ENCODE data around the gene MDP1. TPM values are rescaled to one million over a fixed set of nuclear protein-coding genes. Genes with fewer than 3 reads are reported as not detected.
"Not testable (repeated sequence)": the region's sequence is repeated elsewhere in the genome, so short reads cannot be mapped to it uniquely, and the experiment has no call there.

MDP1 gene
- total RNA-seq, 2 donors from 2014 or later, result 19.1 to 25.5 TPM

DNA sequence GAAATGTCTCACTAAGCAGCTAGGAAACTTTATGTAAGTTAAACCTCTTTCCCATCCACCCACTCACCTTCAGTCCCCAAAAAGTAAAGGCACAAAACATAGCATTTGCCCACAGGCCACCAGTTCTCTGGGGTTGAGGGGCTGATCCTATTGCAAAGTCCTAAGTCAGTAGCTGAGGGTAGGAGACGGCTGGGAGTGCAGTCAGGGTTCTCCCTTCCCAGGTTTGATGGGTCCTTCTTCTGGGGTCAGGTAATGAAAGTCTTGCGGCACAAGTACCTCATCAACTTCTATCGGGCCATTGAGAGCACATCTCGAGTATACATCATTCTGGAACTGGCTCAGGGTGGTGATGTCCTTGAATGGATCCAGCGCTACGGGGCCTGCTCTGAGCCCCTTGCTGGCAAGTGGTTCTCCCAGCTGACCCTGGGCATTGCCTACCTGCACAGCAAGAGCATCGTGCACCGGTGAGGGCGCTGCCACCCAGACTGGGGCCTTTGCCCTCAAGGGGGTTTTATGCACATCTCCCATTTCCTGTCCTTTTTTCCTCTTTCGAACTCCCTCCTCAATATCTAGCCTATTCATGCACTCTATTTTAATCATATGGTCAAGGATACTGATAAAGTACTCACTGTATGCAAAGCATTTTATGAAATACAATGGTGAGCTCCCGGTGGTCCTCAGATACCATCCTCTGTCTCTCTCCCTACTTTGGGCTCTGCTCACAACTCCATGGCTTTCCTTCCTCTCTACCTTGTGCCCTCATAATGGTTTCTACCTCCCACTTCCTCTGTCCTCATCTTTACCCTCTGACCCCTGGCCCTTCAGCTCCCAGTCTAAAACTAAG lies 9.4 kb downstream of the MDP1 start:
- Histone ChIP-seq H3K9me3 (no peaks in the 10 kb centered on the region), H3K36me3 (no peaks in the 10 kb centered on the region), H3K4me3 (no peak overlapping the region), H3K4me1 (replicated peaks) (no peaks in the 10 kb centered on the region), H3K27ac (no peak overlapping the region), H3K27me3 (replicated peaks; ENCODE audit: insufficient read depth) (no peaks in the 10 kb centered on the region)
- TF ChIP-seq POLR2A (IDR thresholded peaks at IDR 0.05) (no peak), POLR2AphosphoS5 (IDR thresholded peaks at IDR 0.05) (no peak)
- TF ChIP-seq, protein P1, sequence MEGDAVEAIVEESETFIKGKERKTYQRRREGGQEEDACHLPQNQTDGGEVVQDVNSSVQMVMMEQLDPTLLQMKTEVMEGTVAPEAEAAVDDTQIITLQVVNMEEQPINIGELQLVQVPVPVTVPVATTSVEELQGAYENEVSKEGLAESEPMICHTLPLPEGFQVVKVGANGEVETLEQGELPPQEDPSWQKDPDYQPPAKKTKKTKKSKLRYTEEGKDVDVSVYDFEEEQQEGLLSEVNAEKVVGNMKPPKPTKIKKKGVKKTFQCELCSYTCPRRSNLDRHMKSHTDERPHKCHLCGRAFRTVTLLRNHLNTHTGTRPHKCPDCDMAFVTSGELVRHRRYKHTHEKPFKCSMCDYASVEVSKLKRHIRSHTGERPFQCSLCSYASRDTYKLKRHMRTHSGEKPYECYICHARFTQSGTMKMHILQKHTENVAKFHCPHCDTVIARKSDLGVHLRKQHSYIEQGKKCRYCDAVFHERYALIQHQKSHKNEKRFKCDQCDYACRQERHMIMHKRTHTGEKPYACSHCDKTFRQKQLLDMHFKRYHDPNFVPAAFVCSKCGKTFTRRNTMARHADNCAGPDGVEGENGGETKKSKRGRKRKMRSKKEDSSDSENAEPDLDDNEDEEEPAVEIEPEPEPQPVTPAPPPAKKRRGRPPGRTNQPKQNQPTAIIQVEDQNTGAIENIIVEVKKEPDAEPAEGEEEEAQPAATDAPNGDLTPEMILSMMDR (IDR thresholded peaks at IDR 0.05), result no peak
- WGBS, result 98% methylated on average over 11 of the region's 11 CpGs
- intact Hi-C loops (cut with DNase I), result no loop called here
- DNase-seq (ENCODE audit: low spot score), result no peak

- intact Hi-C loops (cut with DNase I), result no loop called here
- H3K36me3 ChIP-seq, result no peaks in the 10 kb centered on the region
These were observed 11.4 kb downstream of the MDP1 start for GRCh38 chr14:24204163-24205146.

DNA sequence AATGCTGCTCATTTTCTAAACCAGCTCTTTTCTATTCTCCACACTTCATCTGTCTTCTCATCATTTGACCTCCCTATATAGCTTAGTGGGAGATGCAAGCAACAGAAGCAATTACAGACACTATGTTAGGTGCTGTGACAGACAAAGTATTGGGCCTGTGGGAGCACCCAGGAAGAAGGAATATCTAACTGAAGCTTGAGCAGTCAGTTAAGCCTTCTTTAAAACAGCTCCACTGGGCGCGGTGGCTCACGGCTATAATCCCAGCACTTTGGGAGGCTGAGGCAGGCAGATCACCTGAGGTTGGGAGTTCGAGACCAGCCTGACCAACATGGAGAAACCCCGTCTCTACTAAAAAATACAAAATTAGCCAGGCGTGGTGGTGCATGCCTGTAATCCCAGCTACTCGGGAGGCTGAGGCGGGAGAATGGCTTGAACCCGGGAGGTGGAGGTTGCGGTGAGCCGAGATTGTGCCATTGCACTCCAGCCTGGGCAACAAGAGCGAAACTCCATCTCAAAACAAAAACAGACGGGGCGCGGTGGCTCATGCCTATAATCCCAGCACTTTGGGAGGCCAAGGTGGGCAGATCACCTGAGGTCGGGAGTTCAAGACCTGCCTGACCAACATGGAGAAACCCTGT lies 12.5 kb downstream of the MDP1 start:
- H3K4me3 ChIP-seq; H3K9me3 ChIP-seq; DNase-seq (ENCODE audit: low spot score); intact Hi-C loops (cut with DNase I); H3K4me1 ChIP-seq (replicated peaks); H3K27me3 ChIP-seq (replicated peaks; ENCODE audit: insufficient read depth); H3K27ac ChIP-seq; H3K36me3 ChIP-seq: not testable (repeated sequence)
- WGBS, result 98% methylated on average over 16 of the region's 16 CpGs

More at GRCh38 chr14:24204163-24205146, 11.4 kb downstream of the MDP1 start:
- Histone ChIP-seq H3K27ac (no peak overlapping the region), H3K4me3 (no peak overlapping the region), H3K4me1 (replicated peaks) (no peaks in the 10 kb centered on the region), H3K9me3 (no peaks in the 10 kb centered on the region), H3K27me3 (replicated peaks; ENCODE audit: insufficient read depth) (no peaks in the 10 kb centered on the region)
- TF ChIP-seq, protein P1 (IDR thresholded peaks at IDR 0.05), result no peak
- no peak for TF ChIP-seq POLR2AphosphoS5 (IDR thresholded peaks at IDR 0.05)
- no peak for TF ChIP-seq POLR2A (IDR thresholded peaks at IDR 0.05)
- no peak for DNase-seq (ENCODE audit: low spot score)
- 93% methylated on average over 7 of the region's 7 CpGs for WGBS

- H3K36me3 ChIP-seq, result not testable (repeated sequence)
These were observed 13.3 kb downstream of the MDP1 start for GRCh38 chr14:24202538-24202937.

DNA sequence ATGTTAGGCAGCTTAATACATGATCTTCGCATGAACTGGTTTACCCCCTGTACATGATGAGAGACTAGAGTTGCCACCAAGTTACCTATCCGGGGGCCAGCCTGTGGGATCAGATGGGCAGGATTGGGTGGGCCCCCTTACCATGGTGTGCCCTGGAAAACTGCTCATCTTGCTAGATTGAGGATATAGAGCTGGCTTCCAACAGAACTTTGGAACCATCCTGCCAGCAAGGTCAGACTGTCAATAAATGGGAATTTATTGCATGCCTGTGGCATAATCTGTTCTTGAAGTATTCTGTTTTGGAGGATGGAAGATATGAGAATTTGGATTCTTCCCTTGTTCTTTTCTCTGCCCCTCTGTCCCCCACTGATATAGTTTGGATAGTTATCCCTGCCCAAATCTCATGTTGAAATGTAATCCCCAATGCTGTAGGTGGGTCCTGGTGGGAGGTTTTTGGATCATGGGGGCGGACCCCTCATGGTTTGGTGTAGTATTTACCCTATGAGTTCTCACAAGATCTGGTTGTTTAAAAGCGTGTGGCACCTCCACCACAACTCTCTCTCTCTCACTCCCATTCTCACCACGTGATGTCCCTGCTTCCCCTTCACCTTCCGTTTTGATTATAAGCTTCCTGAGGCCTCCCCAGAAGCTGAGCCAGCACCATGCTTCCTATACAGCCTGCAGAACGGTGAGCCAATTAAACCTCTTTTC lies 16.9 kb downstream of the MDP1 start:
- Histone ChIP-seq H3K27me3 (replicated peaks; ENCODE audit: insufficient read depth) (no peaks in the 10 kb centered on the region), H3K4me3 (no peak overlapping the region), H3K4me1 (replicated peaks) (no peaks in the 10 kb centered on the region), H3K27ac (no peak overlapping the region), H3K36me3 (no peaks in the 10 kb centered on the region), H3K9me3 (no peaks in the 10 kb centered on the region)
- WGBS, result 84% methylated on average over 7 of the region's 7 CpGs
- intact Hi-C loops (cut with DNase I), result no loop called here
- DNase-seq (ENCODE audit: low spot score), result no peak
- TF ChIP-seq POLR2A (IDR thresholded peaks at IDR 0.05) (no peak), POLR2AphosphoS5 (IDR thresholded peaks at IDR 0.05) (no peak)
- TF ChIP-seq, protein P1 (IDR thresholded peaks at IDR 0.05), result no peak

More at GRCh38 chr14:24202538-24202937, 13.3 kb downstream of the MDP1 start:
- 92% methylated on average over 8 of the region's 8 CpGs for WGBS
- DNase-seq (ENCODE audit: low spot score); H3K9me3 ChIP-seq; H3K27me3 ChIP-seq (replicated peaks; ENCODE audit: insufficient read depth); H3K27ac ChIP-seq; H3K4me3 ChIP-seq; intact Hi-C loops (cut with DNase I); H3K4me1 ChIP-seq (replicated peaks): not testable (repeated sequence)

Measured in prostate gland (tissue), 2 donors.